Renal cortex interstitium (tissue), 15 donors: ENCODE data around the gene COL4A1. TPM values are rescaled to one million over a fixed set of nuclear protein-coding genes. Genes with fewer than 3 reads are reported as not detected.

ENCODE experiments used
- DNase-seq, 11 donors: peaks; one replicate each; pipeline ENCODE4 v3.0.0-alpha.2; 2013; ENCODE audit warnings: low read depth in 9 of 11, low spot score in 4 of 11; ENCODE audit errors: extremely low read depth in 1 of 11
- long read RNA-seq, 16 experiments: transcript quantifications; one replicate each; lab custom pipeline, GENCODE V29; 2026
- polyA plus RNA-seq, 3 donors: library from polyadenylated mRNA; unstranded; fragments of 120-200 nt; gene quantifications; one replicate each; pipeline ENCODE4 v1.2.1, GENCODE V29; 2013; ENCODE audit not compliant: insufficient read length in 3 of 3

COL4A1 gene
- polyA plus RNA-seq = 100 to 1,000 TPM; 537 to 578 (median 563) TPM
- long read RNA-seq, donor 1, full-length matches to known transcripts = 12 of 59 reads
- long read RNA-seq, donor 1, partial matches to known transcripts = 42 of 59 reads
- long read RNA-seq, donor 1, other reads (novel, unspliced or antisense) = 5 of 59 reads
- long read RNA-seq, donor 2, full-length matches to known transcripts = 4 of 288 reads
- long read RNA-seq, donor 2, partial matches to known transcripts = 278 of 288 reads
- long read RNA-seq, donor 2, other reads (novel, unspliced or antisense) = 6 of 288 reads
- long read RNA-seq, donor 3, full-length matches to known transcripts = 15 of 1,028 reads
- long read RNA-seq, donor 3, partial matches to known transcripts = 985 of 1,028 reads
- long read RNA-seq, donor 3, other reads (novel, unspliced or antisense) = 28 of 1,028 reads
- long read RNA-seq, donor 4, full-length matches to known transcripts = 18 of 33 reads
- long read RNA-seq, donor 4, partial matches to known transcripts = 15 of 33 reads
- long read RNA-seq, donor 4, other reads (novel, unspliced or antisense) = 0 of 33 reads
- long read RNA-seq, donor 5 = 0 reads
- long read RNA-seq, donor 6, full-length matches to known transcripts = 20 of 230 reads
- long read RNA-seq, donor 6, partial matches to known transcripts = 210 of 230 reads
- long read RNA-seq, donor 6, other reads (novel, unspliced or antisense) = 0 of 230 reads
- long read RNA-seq, donor 7, full-length matches to known transcripts = 12 of 45 reads
- long read RNA-seq, donor 7, partial matches to known transcripts = 28 of 45 reads
- long read RNA-seq, donor 7, other reads (novel, unspliced or antisense) = 5 of 45 reads
- long read RNA-seq, donor 8 = 0 reads
- long read RNA-seq, donor 9, full-length matches to known transcripts = 10 of 36 reads
- long read RNA-seq, donor 9, partial matches to known transcripts = 19 of 36 reads
- long read RNA-seq, donor 9, other reads (novel, unspliced or antisense) = 7 of 36 reads
- long read RNA-seq, donor 10, full-length matches to known transcripts = 14 of 79 reads
- long read RNA-seq, donor 10, partial matches to known transcripts = 65 of 79 reads
- long read RNA-seq, donor 10, other reads (novel, unspliced or antisense) = 0 of 79 reads
- long read RNA-seq, donor 11, full-length matches to known transcripts = 12 of 341 reads
- long read RNA-seq, donor 11, partial matches to known transcripts = 318 of 341 reads
- long read RNA-seq, donor 11, other reads (novel, unspliced or antisense) = 11 of 341 reads
- long read RNA-seq, donor 12, full-length matches to known transcripts = 6 of 13 reads
- long read RNA-seq, donor 12, partial matches to known transcripts = 7 of 13 reads
- long read RNA-seq, donor 12, other reads (novel, unspliced or antisense) = 0 of 13 reads
- long read RNA-seq, donor 13 = 0 reads
- long read RNA-seq, donor 14, full-length matches to known transcripts = 9 of 218 reads
- long read RNA-seq, donor 14, partial matches to known transcripts = 189 of 218 reads
- long read RNA-seq, donor 14, other reads (novel, unspliced or antisense) = 20 of 218 reads
- long read RNA-seq, donor 15, full-length matches to known transcripts = 9 of 14 reads
- long read RNA-seq, donor 15, partial matches to known transcripts = 5 of 14 reads
- long read RNA-seq, donor 15, other reads (novel, unspliced or antisense) = 0 of 14 reads
- long read RNA-seq, donor 16, full-length matches to known transcripts = 28 of 415 reads
- long read RNA-seq, donor 16, partial matches to known transcripts = 379 of 415 reads
- long read RNA-seq, donor 16, other reads (novel, unspliced or antisense) = 8 of 415 reads

GRCh38 chr13:110306960-110307766 lies at the start of gene COL4A1, which contains the start of gene COL4A2:
Gene COL4A1 (minus strand): TSS chr13:110307157. CDS start chr13:110307027, 130 bp downstream.
Gene COL4A2 (plus strand): TSS chr13:110307284. CDS start chr13:110307904, 620 bp downstream.
- peak in 7 of 11 donors; percentile 67 to 88 (median 77) for DNase-seq

GRCh38 chr13:110356362-110356761 lies 49.4 kb upstream of the COL4A1 start:
- DNase-seq = no peak

- DNase-seq = no peak
Measured at GRCh38 chr13:110354715-110355473, 47.9 kb upstream of the COL4A1 start.

- DNase-seq = no peak
Measured at GRCh38 chr13:110354123-110354627, 47.2 kb upstream of the COL4A1 start.

- no peak for DNase-seq
Measured at GRCh38 chr13:110353339-110353977, 46.5 kb upstream of the COL4A1 start.

- no peak for DNase-seq
Measured at GRCh38 chr13:110352735-110353134, 45.8 kb upstream of the COL4A1 start.

GRCh38 chr13:110351636-110352420 lies 44.9 kb upstream of the COL4A1 start:
- DNase-seq = no peak

- DNase-seq = no peak
Measured at GRCh38 chr13:110350509-110350908, 43.6 kb upstream of the COL4A1 start.

GRCh38 chr13:110350049-110350448 lies 43.1 kb upstream of the COL4A1 start:
- no peak for DNase-seq

- DNase-seq = no peak
Measured at GRCh38 chr13:110349239-110349638, 42.3 kb upstream of the COL4A1 start.

GRCh38 chr13:110348309-110349105 lies 41.5 kb upstream of the COL4A1 start:
- DNase-seq = no peak

- DNase-seq = no peak
Measured at GRCh38 chr13:110347535-110348308, 40.8 kb upstream of the COL4A1 start.

GRCh38 chr13:110347088-110347487 lies 40.1 kb upstream of the COL4A1 start:
- DNase-seq = no peak
